Stimulated activated naive CD8-positive, alpha-beta T cell treated with anti-CD3 and anti-CD28 coated beads, Interleukin-15, Interleukin-2, amounts not matched to agents 100 ng/mL and 50 ng/mL, for 24 hours (primary cell): ENCODE results near the gene DOCK4.
"Not testable (repeated sequence)": the region's sequence is repeated elsewhere in the genome, so short reads cannot be mapped to it uniquely, and the experiment has no call there.

Experiments used
- H3K27ac Mint-ChIP-seq: one replicate; pipeline ENCODE4 v1.8.0; 2021; ENCODE audit warnings: mild to moderate bottlenecking, mixed read lengths
- H3K27me3 Mint-ChIP-seq: one replicate; pipeline ENCODE4 v1.8.0; 2021; ENCODE audit warnings: mixed read lengths
- H3K36me3 Mint-ChIP-seq: one replicate; pipeline ENCODE4 v1.8.0; 2021; ENCODE audit warnings: low read depth, mixed read lengths
- H3K4me1 Mint-ChIP-seq: one replicate; pipeline ENCODE4 v1.8.0; 2021; ENCODE audit warnings: low read depth, mixed read lengths
- H3K4me3 Mint-ChIP-seq: one replicate; pipeline ENCODE4 v1.8.0; 2021; ENCODE audit warnings: mild to moderate bottlenecking, mixed read lengths
- H3K9me3 Mint-ChIP-seq: one replicate; pipeline ENCODE4 v1.8.0; 2021; ENCODE audit warnings: mixed read lengths

The DOCK4 gene, protein sequence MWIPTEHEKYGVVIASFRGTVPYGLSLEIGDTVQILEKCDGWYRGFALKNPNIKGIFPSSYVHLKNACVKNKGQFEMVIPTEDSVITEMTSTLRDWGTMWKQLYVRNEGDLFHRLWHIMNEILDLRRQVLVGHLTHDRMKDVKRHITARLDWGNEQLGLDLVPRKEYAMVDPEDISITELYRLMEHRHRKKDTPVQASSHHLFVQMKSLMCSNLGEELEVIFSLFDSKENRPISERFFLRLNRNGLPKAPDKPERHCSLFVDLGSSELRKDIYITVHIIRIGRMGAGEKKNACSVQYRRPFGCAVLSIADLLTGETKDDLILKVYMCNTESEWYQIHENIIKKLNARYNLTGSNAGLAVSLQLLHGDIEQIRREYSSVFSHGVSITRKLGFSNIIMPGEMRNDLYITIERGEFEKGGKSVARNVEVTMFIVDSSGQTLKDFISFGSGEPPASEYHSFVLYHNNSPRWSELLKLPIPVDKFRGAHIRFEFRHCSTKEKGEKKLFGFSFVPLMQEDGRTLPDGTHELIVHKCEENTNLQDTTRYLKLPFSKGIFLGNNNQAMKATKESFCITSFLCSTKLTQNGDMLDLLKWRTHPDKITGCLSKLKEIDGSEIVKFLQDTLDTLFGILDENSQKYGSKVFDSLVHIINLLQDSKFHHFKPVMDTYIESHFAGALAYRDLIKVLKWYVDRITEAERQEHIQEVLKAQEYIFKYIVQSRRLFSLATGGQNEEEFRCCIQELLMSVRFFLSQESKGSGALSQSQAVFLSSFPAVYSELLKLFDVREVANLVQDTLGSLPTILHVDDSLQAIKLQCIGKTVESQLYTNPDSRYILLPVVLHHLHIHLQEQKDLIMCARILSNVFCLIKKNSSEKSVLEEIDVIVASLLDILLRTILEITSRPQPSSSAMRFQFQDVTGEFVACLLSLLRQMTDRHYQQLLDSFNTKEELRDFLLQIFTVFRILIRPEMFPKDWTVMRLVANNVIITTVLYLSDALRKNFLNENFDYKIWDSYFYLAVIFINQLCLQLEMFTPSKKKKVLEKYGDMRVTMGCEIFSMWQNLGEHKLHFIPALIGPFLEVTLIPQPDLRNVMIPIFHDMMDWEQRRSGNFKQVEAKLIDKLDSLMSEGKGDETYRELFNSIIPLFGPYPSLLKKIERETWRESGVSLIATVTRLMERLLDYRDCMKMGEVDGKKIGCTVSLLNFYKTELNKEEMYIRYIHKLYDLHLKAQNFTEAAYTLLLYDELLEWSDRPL (N-terminal part only)

DNA sequence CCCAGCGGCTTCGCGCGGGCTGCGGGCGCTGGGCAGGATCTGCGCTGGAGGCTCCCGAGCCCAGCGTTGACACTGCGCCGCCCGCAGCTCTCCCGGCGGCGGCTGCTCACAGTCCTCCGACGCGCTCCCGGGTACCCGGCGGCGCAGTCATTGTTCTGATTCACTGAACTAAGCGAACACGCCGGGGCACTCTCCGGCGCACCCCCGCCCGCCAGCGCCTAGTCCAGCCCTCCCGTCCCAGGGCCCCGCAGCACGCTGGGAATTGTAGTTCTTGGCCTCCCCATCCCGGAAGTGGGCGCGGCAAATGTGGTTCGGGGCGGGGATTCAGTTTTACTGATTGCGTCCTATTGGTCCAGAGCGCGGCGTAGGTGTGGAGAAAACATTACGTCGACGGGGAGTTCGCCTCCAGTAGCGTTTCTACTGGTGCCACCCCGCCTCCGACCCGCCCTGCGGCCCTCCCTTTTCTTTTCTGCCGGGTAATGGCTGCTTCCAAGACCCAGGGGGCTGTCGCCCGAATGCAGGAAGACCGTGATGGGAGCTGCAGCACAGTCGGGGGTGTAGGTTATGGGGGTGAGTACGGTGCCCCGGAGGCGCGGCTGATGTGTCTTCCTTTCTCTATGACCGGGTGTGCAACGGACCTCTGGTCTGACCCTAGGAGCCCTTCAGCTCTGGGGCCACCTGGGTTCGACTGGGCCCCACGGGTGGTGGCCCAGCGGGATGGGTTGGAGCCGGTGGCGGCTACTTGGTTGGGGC is at the start of gene DOCK4, which contains the start of gene ZNF277:
Gene DOCK4 (minus strand): TSS at position 162 of the 753 bp plus-strand sequence. CDS start 261 bp downstream, outside the sequence.
Gene ZNF277 (plus strand): TSS at position 458 of the 753 bp plus-strand sequence. CDS start 22 bp downstream, at position 480.
- peak within 1 kb of the TSS; percentile 96 for H3K4me3 Mint-ChIP-seq
- H3K27me3 Mint-ChIP-seq, result peaks cover 30% of the 10 kb centered on the region

DNA sequence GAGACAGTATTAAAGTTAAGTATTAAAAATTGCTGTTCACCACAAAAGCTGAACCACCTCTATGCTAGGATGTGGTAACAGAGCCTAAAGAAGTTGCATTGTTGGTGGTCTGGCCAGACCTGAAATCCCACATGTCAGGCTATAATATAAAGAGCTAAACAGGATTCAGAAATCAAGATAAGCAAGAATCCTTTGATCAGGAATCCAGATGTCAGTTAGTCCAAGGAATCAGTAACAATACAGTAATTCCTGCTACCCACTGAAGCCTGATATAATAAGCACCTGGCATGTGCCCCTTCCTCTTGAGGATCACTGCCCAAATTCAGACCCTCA is 49.2 kb upstream of the DOCK4 start:
- Mint-ChIP-seq H3K9me3 (no peaks in the 10 kb centered on the region), H3K4me3 (no peak overlapping the region), H3K36me3 (no peaks in the 10 kb centered on the region), H3K27ac (no peak overlapping the region), H3K27me3 (no peaks in the 10 kb centered on the region), H3K4me1 (peaks cover 30% of the 10 kb centered on the region)

More for the DNA sequence above, at the start of gene DOCK4, which contains the start of gene ZNF277:
- peak within 1 kb of the TSS; percentile 81 for H3K27ac Mint-ChIP-seq
- no peaks in the 10 kb centered on the region for H3K9me3 Mint-ChIP-seq
- H3K4me1 Mint-ChIP-seq, result peaks cover 27% of the 10 kb centered on the region
- H3K36me3 Mint-ChIP-seq, result no peaks in the 10 kb centered on the region

DNA sequence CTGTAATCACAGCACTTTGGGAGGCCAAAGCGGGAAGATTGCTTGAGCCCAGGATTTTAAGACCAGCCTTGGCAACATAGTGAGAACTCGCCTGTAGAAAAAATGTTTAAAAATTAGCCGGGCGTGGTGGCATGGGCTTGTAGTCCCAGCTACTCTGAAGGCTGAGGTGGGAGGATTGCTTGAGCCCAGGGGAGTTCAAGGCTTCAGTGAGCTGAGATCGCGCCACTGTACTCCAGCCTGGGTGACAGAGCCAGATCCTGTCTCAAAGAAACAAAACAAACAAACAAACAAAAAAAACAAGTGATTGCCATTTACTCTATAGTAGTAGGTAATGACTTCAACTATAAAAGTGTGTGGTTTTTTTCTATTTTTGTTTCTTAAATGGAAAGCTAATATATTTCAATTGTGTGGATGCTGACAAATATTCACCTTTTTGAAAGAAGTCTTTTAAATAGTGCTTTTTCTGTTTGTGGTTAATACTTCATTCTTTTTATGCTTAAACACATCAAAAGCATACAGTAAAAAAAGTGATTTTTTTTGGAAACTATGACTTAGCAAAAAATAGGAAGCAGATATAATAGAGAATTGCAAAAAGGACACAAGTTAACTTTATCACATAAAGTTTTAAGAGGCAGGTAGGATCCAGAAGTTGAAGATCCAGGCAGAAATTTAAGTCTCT is 48.6 kb upstream of the DOCK4 start:
- H3K4me1 Mint-ChIP-seq, result peaks cover 30% of the 10 kb centered on the region

GRCh38 chr7:112254156-112254555 is 48.0 kb upstream of the DOCK4 start:
- H3K36me3 Mint-ChIP-seq, result no peaks in the 10 kb centered on the region
- peaks cover 30% of the 10 kb centered on the region for H3K4me1 Mint-ChIP-seq
- no peak overlapping the region for H3K4me3 Mint-ChIP-seq
- no peaks in the 10 kb centered on the region for H3K27me3 Mint-ChIP-seq
- H3K9me3 Mint-ChIP-seq, result no peaks in the 10 kb centered on the region
- no peak overlapping the region for H3K27ac Mint-ChIP-seq

More for the DNA sequence above, 48.6 kb upstream of the DOCK4 start:
- Mint-ChIP-seq H3K9me3 (no peaks in the 10 kb centered on the region), H3K27me3 (no peaks in the 10 kb centered on the region), H3K36me3 (no peaks in the 10 kb centered on the region), H3K4me3 (no peak overlapping the region), H3K27ac (no peak overlapping the region)

DNA sequence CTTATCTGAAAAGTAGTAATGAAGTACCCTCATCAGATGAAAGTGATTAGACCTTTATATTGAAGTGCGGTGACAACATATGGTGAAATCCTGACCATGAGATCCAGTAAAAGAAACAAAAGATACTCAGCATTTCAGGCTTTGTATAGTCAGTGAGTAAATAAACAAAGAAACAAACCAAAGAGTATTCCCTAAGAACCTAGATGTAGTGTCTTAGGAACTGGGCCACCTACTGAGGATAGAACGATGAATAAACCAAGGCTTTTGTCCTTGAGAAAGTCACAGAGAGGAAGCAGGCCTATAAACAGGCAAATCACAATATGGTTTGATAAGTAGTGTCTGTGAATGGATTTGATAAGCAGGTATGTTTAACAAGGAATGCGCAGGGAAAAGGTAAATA is 46.5 kb upstream of the DOCK4 start:
- no peaks in the 10 kb centered on the region for H3K36me3 Mint-ChIP-seq
- H3K27ac Mint-ChIP-seq, result no peak overlapping the region
- peaks cover 30% of the 10 kb centered on the region for H3K4me1 Mint-ChIP-seq
- no peaks in the 10 kb centered on the region for H3K9me3 Mint-ChIP-seq
- no peaks in the 10 kb centered on the region for H3K27me3 Mint-ChIP-seq
- no peak overlapping the region for H3K4me3 Mint-ChIP-seq

DNA sequence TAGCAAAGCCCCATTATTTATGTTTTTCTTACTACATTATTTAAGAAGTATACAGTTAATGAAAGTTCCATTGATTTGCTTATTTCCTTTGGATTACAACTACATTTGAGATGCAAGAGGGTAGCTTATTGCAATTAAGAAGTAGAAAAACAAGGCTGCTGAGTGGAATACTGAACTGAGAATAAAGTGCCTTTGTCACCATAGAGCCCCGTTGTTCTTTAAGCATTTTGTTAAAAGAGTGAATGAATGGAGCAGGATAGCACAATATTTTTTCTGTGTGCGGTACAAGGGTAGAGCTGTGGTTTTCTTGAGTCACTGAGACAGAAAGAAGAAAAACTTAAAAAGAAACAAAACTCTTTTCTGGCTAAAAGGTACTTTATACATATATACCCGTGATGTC is 45.9 kb upstream of the DOCK4 start:
- H3K9me3 Mint-ChIP-seq, result no peaks in the 10 kb centered on the region
- no peak overlapping the region for H3K4me3 Mint-ChIP-seq
- no peak overlapping the region for H3K27ac Mint-ChIP-seq
- no peaks in the 10 kb centered on the region for H3K27me3 Mint-ChIP-seq
- H3K4me1 Mint-ChIP-seq, result peaks cover 30% of the 10 kb centered on the region
- H3K36me3 Mint-ChIP-seq, result no peaks in the 10 kb centered on the region

DNA sequence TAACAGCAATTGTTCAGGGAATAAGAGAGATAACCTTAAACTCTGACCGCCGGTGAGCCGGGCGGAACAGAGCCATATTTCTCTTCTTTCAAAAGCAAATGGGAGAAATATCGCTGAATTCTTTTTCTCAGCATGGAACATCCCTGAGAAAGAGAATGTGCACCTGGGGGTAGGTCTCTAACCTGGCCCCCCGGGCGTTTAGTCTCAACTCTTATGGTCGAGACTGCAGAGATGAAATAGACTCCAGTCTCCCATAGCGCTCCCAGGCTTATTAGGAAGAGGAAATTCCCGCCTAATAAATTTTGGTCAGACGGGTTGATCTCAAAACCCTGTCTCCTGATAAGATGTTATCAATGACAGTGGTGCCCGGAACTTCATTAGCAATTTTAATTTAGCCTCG is 43.8 kb upstream of the DOCK4 start:
- H3K27ac Mint-ChIP-seq, H3K4me3 Mint-ChIP-seq, H3K36me3 Mint-ChIP-seq, H3K9me3 Mint-ChIP-seq, H3K27me3 Mint-ChIP-seq: not testable (repeated sequence)
- peaks cover 22% of the 10 kb centered on the region for H3K4me1 Mint-ChIP-seq

- Mint-ChIP-seq H3K27ac (no peak overlapping the region), H3K4me1 (peaks cover 14% of the 10 kb centered on the region), H3K27me3 (no peaks in the 10 kb centered on the region), H3K9me3 (no peaks in the 10 kb centered on the region), H3K4me3 (no peak overlapping the region), H3K36me3 (no peaks in the 10 kb centered on the region)
Observed at GRCh38 chr7:112248598-112248997, 42.4 kb upstream of the DOCK4 start.

GRCh38 chr7:112238852-112239610 is 32.8 kb upstream of the DOCK4 start:
- Mint-ChIP-seq H3K4me3 (no peak overlapping the region), H3K4me1 (no peaks in the 10 kb centered on the region), H3K27me3 (no peaks in the 10 kb centered on the region), H3K27ac (no peak overlapping the region), H3K36me3 (peaks cover 31% of the 10 kb centered on the region), H3K9me3 (peaks cover 19% of the 10 kb centered on the region)

DNA sequence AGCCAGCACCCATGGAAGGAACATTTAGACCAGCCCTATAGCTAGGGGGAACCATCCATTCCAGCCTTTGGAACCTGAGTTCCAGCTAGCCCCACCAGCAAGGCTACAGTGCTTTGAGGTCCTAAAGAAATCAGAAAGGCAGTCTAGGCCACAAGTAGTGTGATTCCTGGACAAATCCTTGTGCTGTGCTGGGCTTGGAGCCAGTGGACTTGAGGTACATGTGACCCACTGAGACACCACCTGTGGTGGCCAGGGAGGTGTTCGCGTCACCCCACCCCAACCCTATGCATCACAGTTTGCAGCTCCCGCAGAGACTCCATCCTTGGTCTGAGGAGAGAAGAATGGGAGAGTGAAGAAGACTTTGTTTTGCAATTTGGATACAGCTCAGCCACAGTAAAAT is 32.1 kb upstream of the DOCK4 start:
- Mint-ChIP-seq H3K36me3 (peaks cover 33% of the 10 kb centered on the region), H3K4me1 (peaks cover under 1% of the 10 kb centered on the region), H3K4me3 (no peak overlapping the region), H3K27ac (no peak overlapping the region), H3K9me3 (peaks cover 19% of the 10 kb centered on the region), H3K27me3 (no peaks in the 10 kb centered on the region)

DNA sequence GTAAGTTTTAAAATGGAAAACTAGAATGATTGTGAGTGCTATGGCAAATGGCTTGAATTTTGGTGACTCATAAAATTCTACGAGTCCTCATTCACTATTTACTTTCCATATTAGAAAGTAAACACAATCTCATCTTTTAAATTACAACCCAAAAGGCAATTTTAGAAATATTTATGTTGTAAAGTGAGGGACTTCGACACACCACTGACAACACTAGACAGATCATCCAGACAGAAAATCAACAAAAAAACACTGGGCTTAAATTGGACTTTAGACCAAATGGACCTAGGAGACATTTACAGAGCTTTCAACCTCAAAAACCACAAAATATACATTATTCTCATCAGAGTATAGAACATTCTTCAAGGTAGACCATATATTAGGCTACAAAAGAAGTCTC is 30.4 kb upstream of the DOCK4 start:
- H3K36me3 Mint-ChIP-seq, result peaks cover 42% of the 10 kb centered on the region
- peaks cover 5% of the 10 kb centered on the region for H3K4me1 Mint-ChIP-seq
- H3K9me3 Mint-ChIP-seq, result peaks cover 23% of the 10 kb centered on the region

DNA sequence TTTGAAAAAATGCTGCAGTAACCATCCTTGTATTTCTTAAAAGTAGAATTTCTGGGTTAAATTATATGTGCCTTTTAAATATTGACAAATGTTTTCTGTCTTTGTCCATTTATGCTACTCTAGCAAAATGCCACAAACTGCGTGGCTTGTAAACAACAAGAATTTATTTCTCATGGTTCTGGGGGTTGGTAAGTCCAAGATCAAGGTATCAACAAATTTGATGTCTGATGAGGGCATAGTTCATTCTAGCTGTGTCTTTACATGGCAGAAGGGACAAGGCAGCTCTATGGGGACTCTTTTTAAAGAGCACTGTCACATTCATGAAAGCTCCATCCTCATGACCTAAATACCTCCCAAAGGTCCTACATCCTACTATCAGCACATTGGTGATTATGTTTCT is 27.9 kb upstream of the DOCK4 start:
- Mint-ChIP-seq H3K4me3 (no peak overlapping the region), H3K27me3 (no peaks in the 10 kb centered on the region), H3K4me1 (peaks cover 5% of the 10 kb centered on the region), H3K27ac (no peak overlapping the region), H3K36me3 (peaks cover 27% of the 10 kb centered on the region), H3K9me3 (peaks cover 9% of the 10 kb centered on the region)

More for the DNA sequence above, 30.4 kb upstream of the DOCK4 start:
- Mint-ChIP-seq H3K4me3 (no peak overlapping the region), H3K27me3 (no peaks in the 10 kb centered on the region), H3K27ac (no peak overlapping the region)

DNA sequence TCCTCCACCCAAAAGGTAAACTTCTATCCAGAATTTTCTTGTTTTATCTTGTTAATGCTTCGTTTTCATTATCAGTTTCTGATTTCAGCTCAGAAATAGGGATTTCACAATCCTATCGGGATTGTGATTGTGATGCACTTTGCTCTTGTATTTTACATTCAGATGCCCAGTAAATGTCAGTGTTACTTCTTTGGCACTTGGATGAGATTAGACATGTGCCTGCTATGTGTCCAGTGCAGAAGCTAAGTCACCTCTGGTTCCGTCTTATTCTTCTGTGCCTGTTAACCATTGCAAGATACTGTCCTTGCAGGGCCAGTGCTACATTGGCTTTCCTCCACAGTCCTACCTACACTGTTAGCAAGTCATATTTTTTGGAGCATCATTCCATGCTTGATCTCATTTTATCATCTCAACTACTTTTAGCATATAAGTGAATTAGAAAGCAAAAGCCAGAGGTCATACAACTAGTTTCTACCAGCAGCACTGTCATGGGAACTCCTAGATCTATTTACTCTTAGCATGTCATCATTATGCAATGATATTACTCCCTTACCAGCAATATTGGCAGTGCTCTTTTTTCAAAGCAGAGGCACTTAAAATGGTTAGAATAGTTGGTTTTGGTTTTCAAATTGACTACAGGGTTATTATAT is 27.0 kb upstream of the DOCK4 start:
- Mint-ChIP-seq H3K4me3 (no peak overlapping the region), H3K36me3 (peaks cover 28% of the 10 kb centered on the region), H3K27ac (no peak overlapping the region), H3K4me1 (peaks cover 5% of the 10 kb centered on the region), H3K9me3 (peaks cover 9% of the 10 kb centered on the region), H3K27me3 (no peaks in the 10 kb centered on the region)
